IPS-11a (cell line): ENCODE measurements around the gene BRD9.

Experiments
- H3K4me3 ChIP-seq: one replicate; pipeline ENCODE4 v1.5.1; 2013; ENCODE audit warnings: low read depth, low read length, control low read depth

BRD9 gene

DNA sequence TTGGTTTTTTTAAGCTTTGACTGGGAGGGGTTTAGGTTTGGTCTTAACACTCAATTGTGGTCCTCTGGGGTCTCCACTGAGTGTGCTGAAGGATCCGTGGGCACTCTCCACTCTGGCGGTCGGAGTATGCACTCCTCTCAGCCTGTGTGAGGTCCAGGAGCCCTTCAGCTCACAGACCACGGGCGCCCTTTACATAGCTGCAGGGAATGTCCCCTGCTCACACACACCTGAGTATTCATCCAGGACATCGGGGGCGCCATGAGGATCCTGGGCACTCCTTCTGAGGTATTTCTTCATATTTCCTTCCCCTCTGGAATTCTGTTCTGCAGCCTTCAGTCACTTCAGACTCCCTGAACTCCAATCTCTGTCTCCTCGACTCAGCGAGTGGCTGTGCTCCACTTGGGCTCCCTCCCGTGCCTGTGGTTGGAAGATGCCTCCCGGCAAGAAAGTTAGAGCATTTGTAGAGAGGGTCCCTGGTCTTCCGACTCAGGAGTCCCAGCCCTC lies 12.6 kb upstream of the BRD9 start:
- H3K4me3 ChIP-seq: no peak overlapping the region

DNA sequence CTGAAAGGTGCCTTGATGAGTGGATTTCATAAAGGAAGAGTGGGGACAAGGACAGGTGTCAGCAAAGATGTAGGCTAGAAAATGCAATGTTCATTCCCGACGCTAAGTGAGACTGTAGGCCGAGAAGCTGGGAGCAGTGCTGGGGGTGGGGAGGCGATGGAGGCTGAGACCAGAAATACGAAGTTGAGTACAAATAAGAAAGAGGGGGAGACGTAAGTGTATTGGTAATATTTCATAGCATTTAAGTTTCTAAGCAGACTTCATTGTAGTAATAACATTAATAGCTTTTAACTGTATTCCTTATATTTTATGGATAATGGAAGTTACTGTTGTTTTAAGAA lies 11.1 kb upstream of the BRD9 start:
- H3K4me3 ChIP-seq: no peak overlapping the region

DNA sequence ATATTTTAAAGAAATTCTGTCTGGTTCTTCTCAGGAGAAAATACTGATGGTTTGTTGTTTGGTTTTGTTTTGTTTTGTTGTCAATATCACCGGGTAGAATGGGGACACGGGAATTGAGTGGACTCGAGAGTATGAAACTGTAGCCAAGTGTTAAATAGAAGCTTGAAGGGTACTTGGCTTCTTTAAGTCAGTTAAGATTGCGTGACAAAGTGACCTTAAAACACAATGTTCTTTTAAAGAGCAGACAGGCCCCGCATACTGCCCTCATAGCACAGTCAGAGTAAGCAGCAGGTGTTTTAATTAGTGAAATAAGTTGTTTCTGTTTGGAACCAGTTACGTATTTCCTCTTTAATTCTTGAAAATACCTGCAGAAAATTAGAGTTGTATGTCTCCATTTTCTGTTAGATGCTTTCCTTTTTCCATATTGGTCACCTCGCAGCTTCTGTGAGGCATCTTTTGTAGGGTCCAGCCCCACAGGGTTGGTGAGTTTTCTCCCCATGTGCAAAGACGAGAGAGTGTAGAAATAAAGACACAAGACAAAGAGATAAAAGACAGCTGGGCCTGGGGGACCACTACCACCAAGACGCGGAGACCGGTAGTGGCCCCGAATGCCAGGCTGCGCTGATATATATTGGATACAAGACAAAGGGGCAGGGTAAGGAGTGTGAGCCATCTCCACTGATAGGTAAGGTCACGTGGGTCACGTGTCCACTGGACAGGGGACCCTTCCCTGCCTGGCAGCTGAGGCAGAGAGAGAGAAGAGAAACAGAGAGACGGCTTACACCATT lies 9.7 kb upstream of the BRD9 start:
- H3K4me3 ChIP-seq: no peak overlapping the region

DNA sequence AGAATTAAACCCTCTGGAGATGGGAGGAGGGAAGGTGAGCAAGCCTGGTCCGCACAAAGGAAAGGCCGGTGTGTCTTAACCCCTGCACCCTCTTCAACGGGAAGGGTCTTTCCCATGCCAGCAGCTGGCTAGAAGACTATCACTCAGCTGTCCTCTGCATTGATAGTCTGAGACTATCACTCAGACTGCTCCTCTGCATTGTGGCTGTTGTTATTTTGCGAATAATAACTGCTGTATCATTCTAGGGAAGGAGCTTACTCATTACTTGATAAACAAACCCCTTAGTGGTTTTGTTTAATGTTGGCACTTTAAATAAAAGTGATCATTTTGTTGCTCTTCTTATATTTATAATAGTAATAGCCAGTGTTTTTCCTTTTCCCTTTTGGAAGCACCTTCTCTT lies 8.2 kb upstream of the BRD9 start:
- no peak overlapping the region for H3K4me3 ChIP-seq

DNA sequence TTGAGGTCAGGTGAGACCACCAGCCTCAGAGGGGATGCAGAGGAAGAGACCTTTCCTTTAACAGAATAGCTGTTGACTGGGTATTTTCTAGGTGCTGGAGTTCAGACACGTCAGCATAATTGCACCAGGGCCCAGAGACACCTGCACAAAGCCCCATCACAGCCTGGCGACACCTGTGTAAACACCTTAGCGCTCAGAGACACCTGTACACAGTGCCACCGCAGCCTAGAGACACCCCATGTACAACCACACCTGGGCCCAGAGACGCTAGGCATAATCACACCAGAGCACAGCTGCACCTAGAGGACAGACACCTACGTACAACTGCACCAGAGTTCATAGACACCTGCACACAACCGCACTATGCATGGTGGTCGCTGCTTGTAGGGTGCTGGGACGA lies 1.1 kb upstream of the BRD9 start:
- peak overlapping the region; percentile 91 for H3K4me3 ChIP-seq

DNA sequence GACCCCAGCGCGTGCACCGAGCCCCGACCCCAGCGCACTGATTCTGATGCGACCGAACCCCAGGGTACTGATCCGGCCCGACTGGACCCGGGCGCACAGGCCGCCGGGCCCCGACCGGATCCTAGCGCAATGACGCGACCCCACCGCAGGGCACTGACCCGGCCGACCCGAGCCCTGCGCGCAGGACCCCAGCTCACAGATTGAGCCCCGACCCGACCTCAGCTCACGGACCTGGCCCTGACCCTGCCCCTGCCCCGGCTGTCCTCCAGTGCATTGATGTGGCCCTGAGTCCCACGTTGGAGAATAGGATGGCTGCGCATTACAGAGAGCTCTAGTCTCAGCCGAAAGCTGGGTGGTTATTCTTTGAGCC lies 521 bp upstream of the BRD9 start:
- peak overlapping the region; percentile 91 for H3K4me3 ChIP-seq

DNA sequence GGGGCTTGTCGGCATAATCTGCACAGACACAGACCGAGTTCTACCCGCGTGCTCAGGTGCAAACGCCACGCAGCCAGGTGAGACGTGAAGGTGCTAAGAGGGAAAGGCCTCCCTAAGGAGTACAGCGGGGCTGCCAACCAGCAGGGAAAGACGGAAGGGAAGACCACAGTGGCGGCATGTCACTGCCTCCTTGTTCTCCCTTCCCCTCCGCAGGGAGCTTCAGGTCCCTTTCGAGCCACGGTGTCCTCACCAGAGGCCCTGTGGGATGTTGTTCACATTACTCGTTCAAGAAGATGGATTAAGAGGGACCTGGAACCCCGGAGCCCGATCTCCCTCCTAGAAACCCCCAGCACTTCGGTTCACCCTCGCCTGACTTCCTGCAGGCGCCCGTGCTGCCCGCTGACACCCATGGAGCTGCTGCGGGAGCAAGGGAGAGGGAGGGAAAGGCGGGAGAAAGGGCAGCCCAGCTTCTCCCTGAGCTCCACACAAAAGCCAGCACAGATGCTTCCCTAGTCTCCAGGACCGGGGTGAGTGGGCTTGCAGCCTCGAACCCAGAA lies 686 bp downstream of the BRD9 start:
- H3K4me3 ChIP-seq: peak overlapping the region; percentile 91

DNA sequence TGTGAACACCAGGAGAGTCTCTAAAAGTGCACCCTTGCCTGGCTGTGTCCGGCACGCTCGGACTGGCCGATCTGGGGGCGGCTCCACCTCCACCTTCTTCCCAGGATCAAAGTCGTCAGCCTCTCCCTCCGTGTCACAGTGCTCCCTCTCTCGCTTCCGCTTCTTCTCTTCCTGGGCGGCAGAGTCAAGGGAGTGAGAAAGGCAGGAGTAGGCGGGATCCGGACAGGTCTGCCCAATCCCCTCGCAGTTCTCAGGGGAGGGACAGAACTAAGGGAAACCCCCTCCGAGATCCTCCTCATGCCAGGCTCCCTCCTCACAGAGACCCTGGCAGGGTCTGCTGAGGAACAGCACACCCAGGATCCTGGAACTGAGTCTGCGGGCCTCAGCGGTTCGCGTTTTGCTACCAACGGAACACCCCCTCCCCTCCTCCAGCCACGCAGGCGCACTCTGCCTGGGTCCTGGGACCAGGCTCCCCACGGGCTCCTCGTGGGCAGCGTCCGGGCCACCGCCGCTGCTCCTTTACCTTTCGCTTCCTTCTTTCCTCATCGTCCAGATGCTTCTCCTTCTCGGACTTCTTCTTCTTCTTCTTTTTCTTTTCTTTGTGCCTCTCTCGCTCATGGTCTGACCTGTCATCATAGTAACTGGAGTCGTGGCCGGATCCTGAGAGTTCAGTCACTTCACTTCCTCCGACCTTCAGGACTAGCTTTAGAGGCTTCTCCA lies 1.3 kb downstream of the BRD9 start:
- peak overlapping the region; percentile 91 for H3K4me3 ChIP-seq

DNA sequence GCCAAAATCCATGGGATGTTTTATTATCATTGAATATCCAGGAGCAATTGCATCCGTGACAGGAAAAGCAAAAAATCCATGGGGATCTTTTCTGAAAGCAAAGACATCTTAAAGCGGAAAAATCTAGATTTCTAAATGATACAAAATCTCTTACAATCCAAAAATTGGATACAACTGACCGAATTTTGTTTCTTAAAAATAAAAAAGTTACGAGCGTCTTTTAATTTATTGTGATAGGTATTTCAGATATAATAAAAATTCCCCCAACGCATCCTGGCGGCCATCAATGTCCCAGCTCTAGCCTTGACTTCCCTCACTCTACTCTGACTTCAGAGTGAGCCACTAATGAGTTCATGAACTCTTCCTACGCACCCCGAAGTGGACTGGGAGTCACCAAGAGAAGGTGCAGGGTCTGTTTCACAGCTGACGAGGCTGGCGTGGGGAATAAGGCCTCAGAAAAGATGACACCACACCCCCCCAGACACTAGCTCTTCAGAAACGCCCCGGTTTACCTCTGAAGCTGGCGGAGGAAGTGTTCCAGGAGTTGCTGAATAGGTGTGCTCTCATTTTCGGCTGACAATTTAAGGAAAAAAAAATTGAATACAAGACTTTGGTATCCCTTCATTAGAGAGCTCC lies 3.4 kb downstream of the BRD9 start:
- no peak overlapping the region for H3K4me3 ChIP-seq

DNA sequence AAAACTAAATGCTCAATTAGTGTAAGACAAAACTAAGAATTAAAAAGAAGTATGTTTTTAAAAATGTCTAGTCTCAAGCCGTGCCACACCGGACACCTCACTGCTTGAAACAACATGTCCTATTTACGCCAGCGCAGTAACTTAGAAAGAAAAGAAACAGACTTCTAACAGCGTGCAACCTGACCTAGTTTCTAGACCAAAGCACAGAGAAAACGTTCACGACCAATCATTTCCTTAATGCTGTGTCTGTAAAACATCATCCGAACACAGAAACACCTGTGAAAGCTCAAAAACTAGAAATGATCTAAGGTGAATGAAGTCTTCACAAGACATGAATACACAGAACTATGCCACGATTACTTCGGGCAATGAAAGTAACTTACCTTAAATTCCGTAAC lies 4.0 kb downstream of the BRD9 start:
- H3K4me3 ChIP-seq: no peak overlapping the region

DNA sequence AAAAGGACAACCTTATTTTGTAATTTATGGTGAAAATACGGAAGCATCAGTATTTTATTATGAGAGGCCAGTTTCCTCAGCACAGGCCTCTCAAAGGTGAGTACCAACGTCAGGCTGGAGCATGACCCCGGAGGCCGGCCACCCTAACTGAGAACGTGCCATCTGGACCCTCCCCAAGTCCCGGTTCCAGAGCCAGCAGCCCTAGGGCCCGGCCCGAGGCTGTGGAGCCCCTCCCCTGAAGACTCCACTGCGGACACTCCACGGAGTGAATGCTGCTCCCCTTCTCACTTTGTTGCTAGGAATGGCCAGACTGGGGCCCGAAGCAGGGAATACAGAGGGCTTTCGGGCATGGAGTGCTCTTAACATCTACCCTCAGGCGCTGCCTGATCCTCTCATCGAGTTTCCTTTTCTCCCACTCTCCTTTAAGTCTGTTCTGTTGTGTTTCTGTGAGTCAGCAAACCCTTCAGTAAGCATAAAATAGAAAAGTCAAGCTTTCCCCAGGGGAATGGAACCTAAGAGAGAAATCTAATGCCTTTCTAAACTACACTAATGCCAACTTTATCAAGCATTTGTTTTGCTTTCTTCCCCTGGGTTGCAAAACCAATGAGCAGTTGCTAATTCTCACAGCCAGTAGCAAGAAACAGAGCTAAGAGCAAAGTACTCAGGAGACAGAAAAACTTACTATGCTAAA lies 4.5 kb downstream of the BRD9 start:
- H3K4me3 ChIP-seq: no peak overlapping the region

DNA sequence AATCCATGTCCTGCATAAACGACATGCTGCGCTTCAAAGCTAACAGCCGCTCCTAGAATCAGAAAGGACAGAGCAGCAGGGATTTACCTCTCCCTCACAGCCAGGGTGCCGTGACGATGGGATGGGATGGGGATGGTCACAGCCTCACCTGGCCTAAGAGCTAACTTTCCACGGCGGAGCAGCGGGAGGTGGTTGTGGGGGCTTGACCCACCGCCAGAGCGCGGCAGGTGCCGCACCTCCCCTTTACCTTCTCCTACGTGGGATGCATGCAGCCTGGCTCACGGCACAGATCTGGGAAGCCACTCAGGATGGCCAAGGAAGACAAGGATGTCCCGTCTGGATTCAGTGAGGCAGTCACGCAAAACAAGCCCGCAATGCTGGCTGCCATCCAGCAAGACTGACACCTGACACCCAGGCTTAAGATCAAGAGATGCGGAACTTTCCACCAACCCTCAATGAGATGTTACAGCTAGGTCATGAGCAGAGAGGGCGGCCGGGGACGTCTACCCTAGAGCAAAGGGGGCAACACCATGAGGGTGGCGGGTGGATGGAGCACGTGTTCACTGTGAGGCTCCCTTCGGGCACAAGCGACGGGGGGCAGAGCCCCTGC lies 5.8 kb downstream of the BRD9 start:
- no peak overlapping the region for H3K4me3 ChIP-seq

DNA sequence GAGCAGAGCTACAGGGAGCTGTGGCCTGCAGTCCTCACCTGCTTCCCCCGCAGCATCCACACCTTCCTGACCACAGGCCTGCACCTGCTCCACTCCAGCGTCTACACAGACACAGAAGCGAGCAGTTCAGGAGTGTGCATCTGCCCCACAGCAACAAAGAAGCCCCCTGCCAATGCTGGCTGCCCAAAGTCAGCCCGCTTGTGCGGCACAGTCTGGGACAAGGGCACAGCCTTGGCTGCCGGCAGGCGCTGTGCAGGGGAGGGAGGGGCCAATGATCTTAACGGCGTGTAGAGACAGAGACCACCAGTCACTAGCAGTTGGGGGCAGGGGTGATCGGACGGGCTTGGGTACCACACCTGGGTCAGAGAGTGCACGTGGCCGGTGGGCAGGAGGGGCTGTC lies 6.6 kb downstream of the BRD9 start:
- no peak overlapping the region for H3K4me3 ChIP-seq

DNA sequence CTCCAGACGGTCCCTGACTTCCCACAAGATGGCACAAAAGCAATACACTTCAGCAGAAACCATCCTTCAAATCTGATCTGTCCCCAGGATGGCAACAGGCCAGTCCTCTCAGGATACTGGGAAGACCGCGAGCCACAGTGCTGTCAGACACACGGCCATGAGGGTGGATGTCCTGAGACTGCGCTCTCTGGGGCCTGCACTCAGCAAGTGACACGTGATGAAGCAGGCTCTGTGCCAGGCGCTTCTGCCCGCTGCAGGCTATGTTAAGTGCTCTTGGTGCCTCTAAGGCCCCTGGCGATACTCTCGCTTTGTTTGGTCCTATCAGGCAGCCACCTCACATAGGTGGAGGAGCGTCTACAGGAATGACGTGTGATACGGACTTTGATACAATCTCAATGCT lies 7.1 kb downstream of the BRD9 start:
- H3K4me3 ChIP-seq: no peak overlapping the region

DNA sequence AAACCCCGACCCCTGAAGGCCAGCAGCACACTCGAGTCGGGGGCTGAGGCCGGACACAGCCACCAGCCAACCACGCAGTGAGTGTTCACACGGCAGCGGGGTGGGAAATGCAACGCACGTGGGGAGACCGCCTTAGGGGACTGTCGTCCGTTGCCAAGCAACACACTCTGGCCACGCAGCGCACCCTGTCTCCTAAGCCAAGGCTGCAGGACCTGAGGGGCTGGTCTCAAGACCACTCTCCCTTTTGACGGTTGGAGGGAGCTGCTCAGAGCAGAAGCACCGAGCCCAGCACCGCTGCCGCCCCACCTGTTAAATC lies 7.5 kb downstream of the BRD9 start:
- no peak overlapping the region for H3K4me3 ChIP-seq

DNA sequence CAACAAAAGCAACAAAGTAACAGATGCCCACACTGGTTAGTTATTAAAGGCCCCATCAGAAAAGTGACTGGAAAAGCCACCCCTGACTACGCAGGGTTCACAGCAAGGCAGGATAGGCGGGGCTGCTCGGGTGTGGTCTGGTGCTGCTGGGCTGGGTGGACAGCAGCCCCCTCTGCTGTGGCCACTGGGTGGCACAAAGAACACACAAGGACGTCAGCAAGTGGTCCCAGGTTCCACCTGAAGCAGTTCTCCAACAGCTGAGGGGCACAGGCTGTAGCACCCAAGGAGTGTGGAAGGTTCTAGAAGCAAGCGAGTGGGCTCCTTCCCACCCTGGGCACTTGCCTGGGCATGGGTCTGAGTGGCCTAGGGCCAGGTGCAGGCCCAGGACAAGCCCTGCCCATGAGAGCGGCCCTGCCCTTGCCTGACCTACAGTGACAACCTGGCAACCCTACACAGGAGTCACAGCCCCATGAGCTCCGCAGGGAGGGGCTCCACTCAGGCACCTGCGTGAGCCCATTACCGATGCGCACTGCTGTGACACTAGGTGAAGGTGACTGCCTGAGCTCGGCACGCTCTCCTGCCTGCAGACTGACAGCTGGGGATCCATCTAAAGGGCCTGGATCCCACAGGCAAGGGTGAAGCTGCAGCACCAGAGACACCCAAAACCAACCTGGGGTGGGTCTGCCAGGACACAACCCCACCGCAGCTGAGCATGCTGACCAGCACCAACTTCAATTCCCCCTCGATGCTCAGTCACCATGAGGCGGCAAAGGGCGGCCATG lies 8.1 kb downstream of the BRD9 start:
- no peak overlapping the region for H3K4me3 ChIP-seq

DNA sequence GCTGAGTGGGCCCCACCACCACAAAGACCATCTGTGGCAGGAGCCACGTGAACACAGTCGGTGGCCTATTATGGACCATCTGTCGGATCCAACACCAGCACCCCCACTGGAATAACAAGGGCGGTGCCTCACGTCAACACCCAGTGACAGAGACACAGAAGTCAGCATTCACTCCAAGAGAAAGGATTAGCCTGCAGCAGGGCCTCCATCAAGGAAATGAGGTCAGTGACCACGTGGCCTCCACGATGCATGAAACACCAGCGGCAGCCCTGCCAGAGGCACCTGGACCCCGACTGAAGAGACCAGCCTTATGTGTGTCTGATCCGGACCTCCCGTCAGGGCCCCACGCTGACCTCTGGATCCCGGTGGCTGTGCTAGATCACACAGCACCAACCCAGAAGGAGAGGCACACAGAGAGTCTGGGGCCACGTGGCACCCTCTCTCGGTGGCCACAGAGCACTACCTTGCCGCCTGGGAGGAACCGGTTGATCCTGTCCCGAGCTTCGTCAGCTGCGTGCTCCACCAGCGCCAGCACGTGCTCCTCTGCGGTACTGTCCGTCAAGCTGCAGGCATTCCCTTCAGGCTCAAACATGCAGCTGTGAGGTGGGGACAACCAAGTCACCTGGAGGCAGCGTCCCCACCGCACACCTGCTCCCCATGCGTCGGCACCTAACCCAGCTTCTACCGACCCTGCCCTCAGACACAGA lies 9.0 kb downstream of the BRD9 start:
- H3K4me3 ChIP-seq: no peak overlapping the region

DNA sequence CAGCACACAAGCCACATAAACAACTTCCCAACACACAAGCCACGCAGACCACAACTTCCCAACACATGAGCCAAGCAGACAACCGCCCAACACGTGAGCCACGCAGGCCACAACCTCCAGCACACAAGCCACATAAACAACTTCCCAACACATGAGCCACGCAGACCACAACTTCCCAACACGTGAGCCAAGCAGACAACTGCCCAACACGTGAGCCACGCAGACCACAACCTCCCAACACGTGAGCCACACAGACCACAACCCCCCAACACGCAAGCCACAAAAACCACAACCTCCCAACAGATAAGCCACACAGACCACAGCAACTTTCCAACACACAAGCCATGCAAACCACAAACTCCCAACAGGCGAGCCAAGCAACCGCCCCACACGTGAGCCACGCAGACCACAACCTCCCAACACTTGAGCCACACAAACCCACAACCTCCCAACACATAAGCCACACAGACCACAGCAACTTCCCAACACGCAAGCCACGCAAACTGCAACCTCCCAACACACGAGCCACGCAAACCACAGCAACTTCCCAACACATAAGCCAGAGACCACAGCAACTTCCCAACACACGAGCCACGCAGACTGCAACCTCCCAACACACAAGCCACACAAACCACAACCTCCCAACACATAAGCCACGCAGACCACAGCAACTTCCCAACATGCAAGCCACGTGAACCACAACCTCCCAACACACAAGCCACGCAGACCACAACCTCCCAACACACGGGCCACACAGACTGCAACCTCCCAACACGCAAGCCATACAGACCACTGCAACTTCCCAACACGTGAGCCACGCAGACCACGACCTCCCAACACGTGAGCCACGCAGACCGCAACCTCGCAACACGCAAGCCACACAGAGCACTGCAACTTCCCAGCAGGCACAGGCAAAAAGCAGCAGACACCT lies 10.1 kb downstream of the BRD9 start:
- H3K4me3 ChIP-seq: no peak overlapping the region

DNA sequence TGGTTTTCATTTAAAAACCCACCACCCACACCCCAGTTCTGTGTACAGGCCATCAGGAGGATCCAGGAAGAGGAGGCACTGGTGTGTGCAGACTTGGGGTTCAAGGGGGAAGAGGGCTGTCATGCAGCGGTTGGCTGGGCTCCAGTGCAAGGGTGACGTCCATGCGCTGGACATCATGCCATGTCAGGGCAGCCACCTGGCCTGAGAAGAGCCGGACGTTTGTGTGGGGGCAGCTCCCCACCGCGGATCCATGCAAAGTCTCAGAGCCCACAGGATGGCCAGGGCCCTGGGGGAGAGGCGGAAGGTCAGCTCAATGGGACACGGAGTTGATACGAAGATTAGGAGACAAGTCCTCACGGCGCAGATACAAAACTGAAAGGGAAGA lies 11.1 kb downstream of the BRD9 start:
- H3K4me3 ChIP-seq: no peak overlapping the region
